ENCODE data around the gene C17orf50.
"Not testable (repeated sequence)": the region's sequence is repeated elsewhere in the genome, so short reads cannot be mapped to it uniquely, and the experiment has no call there.

C17orf50 gene

DNA sequence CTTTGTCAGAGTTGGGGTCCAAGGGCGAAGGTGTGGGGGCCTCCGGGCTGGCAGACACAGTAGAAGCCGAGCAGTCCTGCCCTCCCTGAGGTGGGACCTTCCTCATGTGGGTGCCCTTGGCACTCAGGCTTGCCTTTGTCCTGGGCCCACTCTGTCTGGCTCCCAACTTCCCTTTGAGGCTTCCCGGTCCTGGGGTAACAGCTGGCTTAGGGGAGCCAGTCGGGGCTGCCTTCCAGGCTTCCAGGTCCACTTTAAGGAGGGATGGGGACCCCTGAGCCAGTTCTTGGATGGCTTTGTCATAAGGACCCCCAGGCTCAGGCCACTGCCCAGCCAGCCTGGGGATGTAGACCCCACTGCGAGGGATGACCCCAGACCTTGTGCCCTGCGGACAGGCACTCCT, 15.4 kb upstream of the C17orf50 start:
- no peaks in the 10 kb centered on the region for H3K9me3 ChIP-seq (ENCODE audit: control insufficient read depth, low read depth, low read length)
- no peak overlapping the region for H3K4me3 ChIP-seq (ENCODE audit: low read length)
- H3K27me3 ChIP-seq (ENCODE audit: control insufficient read depth, insufficient read depth, low read length): peaks cover 40% of the 10 kb centered on the region
- no peak overlapping the region for H3K9ac ChIP-seq (ENCODE audit: low read length)
- H3K4me1 ChIP-seq (ENCODE audit: control insufficient read depth, low read depth, low read length): no peaks in the 10 kb centered on the region
- H3K36me3 ChIP-seq (ENCODE audit: control insufficient read depth, low read depth, low read length): no peaks in the 10 kb centered on the region
- no peak overlapping the region for H3K27ac ChIP-seq (ENCODE audit: low read length)

- H3K4me3 ChIP-seq (ENCODE audit: low read length): no peak overlapping the region
- no peaks in the 10 kb centered on the region for H3K9me3 ChIP-seq (ENCODE audit: control insufficient read depth, low read depth, low read length)
- H3K9ac ChIP-seq (ENCODE audit: low read length): no peak overlapping the region
- H3K36me3 ChIP-seq (ENCODE audit: control insufficient read depth, low read depth, low read length): no peaks in the 10 kb centered on the region
- H3K27me3 ChIP-seq (ENCODE audit: control insufficient read depth, insufficient read depth, low read length): peaks cover 40% of the 10 kb centered on the region
- H3K4me1 ChIP-seq (ENCODE audit: control insufficient read depth, low read depth, low read length): no peaks in the 10 kb centered on the region
- H3K27ac ChIP-seq (ENCODE audit: low read length): no peak overlapping the region
Measured at GRCh38 chr17:35745749-35746320, 14.9 kb upstream of the C17orf50 start.

DNA sequence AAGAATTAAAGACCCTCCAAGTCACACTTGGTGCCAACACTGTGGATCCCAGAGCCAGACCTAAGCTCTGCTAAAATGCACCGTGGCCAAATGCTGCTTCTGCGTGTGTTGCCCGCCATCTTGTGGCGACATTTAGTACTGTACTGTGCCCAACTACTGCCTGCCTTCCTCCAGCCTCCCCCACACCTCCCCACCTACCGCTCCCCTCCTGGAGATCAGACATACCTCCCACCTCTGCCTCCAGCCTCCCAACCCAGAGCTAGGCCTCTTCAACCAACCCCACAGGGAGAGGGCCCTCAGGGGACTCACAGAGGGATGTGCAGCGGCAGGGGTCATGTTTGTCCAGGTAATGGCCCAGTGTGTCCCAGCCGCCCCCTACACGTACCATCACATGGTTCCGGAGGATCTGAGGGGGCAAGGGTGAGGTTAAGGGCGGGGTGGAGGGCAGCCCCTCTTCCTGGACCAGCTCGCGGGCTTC, 13.1 kb upstream of the C17orf50 start:
- peaks cover 26% of the 10 kb centered on the region for H3K27me3 ChIP-seq (ENCODE audit: control insufficient read depth, insufficient read depth, low read length)
- H3K9ac ChIP-seq (ENCODE audit: low read length): no peak overlapping the region
- no peaks in the 10 kb centered on the region for H3K4me1 ChIP-seq (ENCODE audit: control insufficient read depth, low read depth, low read length)
- H3K36me3 ChIP-seq (ENCODE audit: control insufficient read depth, low read depth, low read length): no peaks in the 10 kb centered on the region
- no peaks in the 10 kb centered on the region for H3K9me3 ChIP-seq (ENCODE audit: control insufficient read depth, low read depth, low read length)
- H3K27ac ChIP-seq (ENCODE audit: low read length): no peak overlapping the region
- H3K4me3 ChIP-seq (ENCODE audit: low read length): no peak overlapping the region

- no peaks in the 10 kb centered on the region for H3K36me3 ChIP-seq (ENCODE audit: control insufficient read depth, low read depth, low read length)
- peaks cover 21% of the 10 kb centered on the region for H3K27me3 ChIP-seq (ENCODE audit: control insufficient read depth, insufficient read depth, low read length)
- no peak overlapping the region for H3K9ac ChIP-seq (ENCODE audit: low read length)
- H3K4me3 ChIP-seq (ENCODE audit: low read length): no peak overlapping the region
- H3K9me3 ChIP-seq (ENCODE audit: control insufficient read depth, low read depth, low read length): no peaks in the 10 kb centered on the region
- no peaks in the 10 kb centered on the region for H3K4me1 ChIP-seq (ENCODE audit: control insufficient read depth, low read depth, low read length)
- no peak overlapping the region for H3K27ac ChIP-seq (ENCODE audit: low read length)
Measured at GRCh38 chr17:35748341-35748841, 12.3 kb upstream of the C17orf50 start.

GRCh38 chr17:35748979-35749378, 11.7 kb upstream of the C17orf50 start:
- Histone ChIP-seq H3K27me3 (ENCODE audit: control insufficient read depth, insufficient read depth, low read length) (peaks cover 21% of the 10 kb centered on the region), H3K9me3 (ENCODE audit: control insufficient read depth, low read depth, low read length) (no peaks in the 10 kb centered on the region), H3K4me1 (ENCODE audit: control insufficient read depth, low read depth, low read length) (no peaks in the 10 kb centered on the region), H3K27ac (ENCODE audit: low read length) (no peak overlapping the region), H3K36me3 (ENCODE audit: control insufficient read depth, low read depth, low read length) (no peaks in the 10 kb centered on the region), H3K4me3 (ENCODE audit: low read length) (no peak overlapping the region), H3K9ac (ENCODE audit: low read length) (no peak overlapping the region)

GRCh38 chr17:35749560-35750412, 10.9 kb upstream of the C17orf50 start:
- H3K27me3 ChIP-seq (ENCODE audit: control insufficient read depth, insufficient read depth, low read length): peaks cover 21% of the 10 kb centered on the region
- peak overlapping the region; percentile 33 for H3K4me3 ChIP-seq (ENCODE audit: low read length)
- no peaks in the 10 kb centered on the region for H3K36me3 ChIP-seq (ENCODE audit: control insufficient read depth, low read depth, low read length)
- no peaks in the 10 kb centered on the region for H3K9me3 ChIP-seq (ENCODE audit: control insufficient read depth, low read depth, low read length)
- H3K27ac ChIP-seq (ENCODE audit: low read length): no peak overlapping the region
- no peak overlapping the region for H3K9ac ChIP-seq (ENCODE audit: low read length)
- H3K4me1 ChIP-seq (ENCODE audit: control insufficient read depth, low read depth, low read length): no peaks in the 10 kb centered on the region

DNA sequence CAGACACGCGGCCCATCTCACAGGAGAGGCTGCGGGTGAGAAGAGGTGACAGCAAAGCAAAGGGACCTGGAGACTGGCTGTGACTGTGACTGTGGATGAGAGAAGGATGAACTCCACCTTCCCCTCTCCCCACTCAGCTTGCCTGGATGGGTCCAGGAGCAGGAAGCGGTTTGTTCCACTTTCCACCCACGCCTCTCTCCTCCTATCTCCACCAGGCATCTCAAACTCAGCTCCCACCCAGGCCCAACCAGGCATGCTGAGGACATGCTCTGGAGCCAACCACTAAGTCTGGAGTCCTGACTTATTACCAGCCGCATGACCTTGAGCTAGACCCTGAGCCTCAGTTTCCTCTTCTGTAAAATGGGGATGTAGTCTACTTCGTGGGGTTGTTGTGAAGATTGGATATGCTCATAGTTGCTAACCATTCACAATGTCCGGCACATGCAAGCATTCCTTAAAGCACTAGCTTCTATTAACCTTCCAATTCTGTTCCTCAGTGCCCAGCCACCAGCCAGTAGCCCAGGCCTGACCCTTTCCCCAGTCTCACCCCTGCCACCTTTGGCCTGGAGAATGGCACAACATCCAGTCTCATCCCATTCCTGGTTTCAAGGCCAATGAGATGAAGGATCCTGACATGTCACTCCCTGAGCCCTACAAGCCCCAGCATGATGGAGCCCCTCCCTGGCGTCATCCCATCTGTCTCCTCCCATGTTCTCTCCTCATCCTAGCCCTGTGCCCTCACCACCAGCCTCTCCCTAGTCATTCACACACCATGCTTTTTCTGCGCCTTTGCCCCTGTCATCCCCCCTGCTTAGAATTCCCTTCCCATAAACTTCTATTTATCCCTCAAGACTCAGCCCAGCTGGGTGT, 9.9 kb upstream of the C17orf50 start:
- Histone ChIP-seq H3K4me3 (ENCODE audit: low read length) (peak overlapping the region; percentile 33), H3K4me1 (ENCODE audit: control insufficient read depth, low read depth, low read length) (no peaks in the 10 kb centered on the region), H3K27ac (ENCODE audit: low read length) (no peak overlapping the region), H3K36me3 (ENCODE audit: control insufficient read depth, low read depth, low read length) (no peaks in the 10 kb centered on the region), H3K9me3 (ENCODE audit: control insufficient read depth, low read depth, low read length) (no peaks in the 10 kb centered on the region), H3K27me3 (ENCODE audit: control insufficient read depth, insufficient read depth, low read length) (peaks cover 21% of the 10 kb centered on the region), H3K9ac (ENCODE audit: low read length) (no peak overlapping the region)

GRCh38 chr17:35751541-35751940, 9.1 kb upstream of the C17orf50 start:
- not testable (repeated sequence) for H3K4me1 ChIP-seq (ENCODE audit: control insufficient read depth, low read depth, low read length); H3K36me3 ChIP-seq (ENCODE audit: control insufficient read depth, low read depth, low read length); H3K9me3 ChIP-seq (ENCODE audit: control insufficient read depth, low read depth, low read length); H3K27ac ChIP-seq (ENCODE audit: low read length); H3K4me3 ChIP-seq (ENCODE audit: low read length); H3K9ac ChIP-seq (ENCODE audit: low read length)
- peaks cover 21% of the 10 kb centered on the region for H3K27me3 ChIP-seq (ENCODE audit: control insufficient read depth, insufficient read depth, low read length)

DNA sequence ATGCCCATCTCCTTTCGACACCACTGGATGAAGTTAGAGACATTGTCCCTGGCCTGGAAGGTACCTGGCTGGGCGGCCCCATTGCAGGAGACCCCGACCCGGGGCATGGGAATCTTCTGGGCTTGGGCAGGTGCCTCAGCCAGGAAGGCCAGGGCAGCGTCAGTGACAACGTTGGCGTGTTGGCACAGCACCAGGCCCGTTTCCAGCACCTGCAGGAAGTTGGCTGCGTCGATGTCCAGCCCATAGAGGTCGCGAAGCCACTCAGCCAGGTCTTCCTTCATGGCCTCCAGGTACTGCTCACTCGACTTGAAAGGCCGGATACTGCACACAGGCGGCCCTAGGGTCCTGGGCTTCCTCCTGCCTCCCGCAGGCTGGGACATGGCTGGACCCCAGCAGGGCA, 8.2 kb upstream of the C17orf50 start:
- Histone ChIP-seq H3K27ac (ENCODE audit: low read length) (no peak overlapping the region), H3K4me1 (ENCODE audit: control insufficient read depth, low read depth, low read length) (no peaks in the 10 kb centered on the region), H3K9ac (ENCODE audit: low read length) (no peak overlapping the region), H3K4me3 (ENCODE audit: low read length) (no peak overlapping the region), H3K36me3 (ENCODE audit: control insufficient read depth, low read depth, low read length) (no peaks in the 10 kb centered on the region), H3K27me3 (ENCODE audit: control insufficient read depth, insufficient read depth, low read length) (peaks cover 21% of the 10 kb centered on the region), H3K9me3 (ENCODE audit: control insufficient read depth, low read depth, low read length) (no peaks in the 10 kb centered on the region)

GRCh38 chr17:35752945-35753764, 7.5 kb upstream of the C17orf50 start, which contains the start of gene GAS2L2:
Gene GAS2L2, minus strand, starts transcription at chr17:35753239. Its CDS starts 389 bp downstream, at chr17:35752850.
- H3K4me1 ChIP-seq (ENCODE audit: control insufficient read depth, low read depth, low read length): no peaks in the 10 kb centered on the region
- no peaks in the 10 kb centered on the region for H3K9me3 ChIP-seq (ENCODE audit: control insufficient read depth, low read depth, low read length)
- H3K36me3 ChIP-seq (ENCODE audit: control insufficient read depth, low read depth, low read length): no peaks in the 10 kb centered on the region
- H3K27me3 ChIP-seq (ENCODE audit: control insufficient read depth, insufficient read depth, low read length): peaks cover 21% of the 10 kb centered on the region
- H3K4me3 ChIP-seq (ENCODE audit: low read length): no peak within 1 kb of the TSS
- no peak within 1 kb of the TSS for H3K27ac ChIP-seq (ENCODE audit: low read length)
- no peak within 1 kb of the TSS for H3K9ac ChIP-seq (ENCODE audit: low read length)

Data from iPS-18a (cell line).